Uterus (tissue), 2 donors: ENCODE results near the gene BAIAP2.

Source experiments
- CTCF ChIP-seq, 4 experiments: fragments of 200-600 bp in 2 of 4; fragments of 450-650 bp in 2 of 4; sonication (generic) in 2 of 4; IDR thresholded peaks; one replicate each; pipeline ENCODE4 v1.5.1; 2016 to 2019; ENCODE audit warnings: antibody characterized with exemption in 4 of 4, mild to moderate bottlenecking in 2 of 4, moderate library complexity in 1 of 4
- POLR2A ChIP-seq, 2 donors: fragments of 450-650 bp; IDR thresholded peaks; one replicate each; pipeline ENCODE4 v1.6.1; 2016; ENCODE audit warnings: antibody characterized with exemption in 2 of 2, mild to moderate bottlenecking in 1 of 2, moderate library complexity in 1 of 2

DNA sequence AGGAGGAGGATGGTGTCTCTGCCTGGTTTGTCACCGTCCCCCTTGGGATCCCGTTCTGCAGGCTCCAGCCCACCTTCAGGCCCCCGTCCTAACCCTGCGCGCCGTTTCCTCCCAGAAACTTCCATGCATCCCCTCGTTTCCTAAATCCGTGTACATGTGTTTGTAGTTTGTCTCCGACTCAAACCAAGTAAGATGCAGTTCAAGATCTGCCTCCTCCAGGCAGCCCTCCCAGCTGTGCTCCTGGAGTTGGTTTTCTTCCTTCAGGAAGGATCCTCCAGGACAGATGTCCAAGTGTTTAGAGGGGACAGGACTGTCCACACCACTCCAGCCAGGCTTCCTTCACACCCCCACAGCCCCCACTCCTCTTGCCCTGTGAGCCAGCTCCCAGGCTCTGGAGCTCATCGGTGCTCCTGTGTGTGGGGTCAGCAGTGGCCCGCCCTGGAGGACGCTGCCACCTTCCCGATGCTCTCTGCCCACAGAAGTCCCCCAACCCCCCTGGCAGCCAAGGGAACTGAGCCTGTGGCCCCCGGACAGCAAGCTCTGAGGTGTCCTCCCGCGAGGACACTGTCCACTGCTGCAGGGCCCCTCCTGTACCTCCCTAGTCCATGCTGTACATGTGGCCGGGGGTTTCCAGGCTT lies 11.3 kb downstream of the BAIAP2 start:
- TF ChIP-seq POLR2A (IDR thresholded peaks at IDR 0.05) (no peak), CTCF (IDR thresholded peaks at IDR 0.05) (no peak)
